ENCODE data around the gene MLLT1.

Gene MLLT1

GRCh38 chr19:6248341-6248740 lies 31.4 kb downstream of the MLLT1 start:
- H3K4me1 ChIP-seq (ENCODE audit: control insufficient read depth in 2 of 2, insufficient read depth in 1 of 2, low read depth in 1 of 2, low read length in 2 of 2): peaks cover 1 to 2% of the 10 kb centered on the region in 2 donors
- H3K36me3 ChIP-seq (replicated peaks in 1 of 2; ENCODE audit: control insufficient read depth in 2 of 2, insufficient read depth in 2 of 2, low read length in 2 of 2): peaks cover 3 to 65% of the 10 kb centered on the region in 2 donors
- no peak overlapping the region for H3K4ac ChIP-seq (ENCODE audit: low read length)
- H3K27ac ChIP-seq (replicated peaks; ENCODE audit: low read length): no peak overlapping the region
- no CpG with 5 or more reads among the region's 3 CpGs for WGBS, 2 donors (ENCODE audit: extremely low coverage in 2 of 2, insufficient read length in 2 of 2, insufficient replicate concordance in 1 of 2)
- H3K18ac ChIP-seq (ENCODE audit: low read length): no peak overlapping the region
- no peak overlapping the region for H3K4me2 ChIP-seq (ENCODE audit: insufficient read depth, low read length, poor library complexity, severe bottlenecking)
- no peak overlapping the region for H3K9ac ChIP-seq (ENCODE audit: low read depth, low read length, poor library complexity)
- H2AFZ ChIP-seq (ENCODE audit: low read length): no peak overlapping the region
- H3K9me3 ChIP-seq (replicated peaks in 1 of 2; ENCODE audit: control insufficient read depth in 2 of 2, insufficient read depth in 1 of 2, low read depth in 1 of 2, low read length in 2 of 2): peaks cover 4 to 33% of the 10 kb centered on the region in 2 donors
- H2BK5ac ChIP-seq (ENCODE audit: low read length): no peak overlapping the region
- H4K8ac ChIP-seq (ENCODE audit: low read depth, low read length): no peak overlapping the region
- no peak overlapping the region for H4K91ac ChIP-seq (ENCODE audit: low read depth, low read length, poor library complexity)
- no peak overlapping the region for H3K4me3 ChIP-seq (ENCODE audit: low read length in 2 of 2)
- peaks cover 5% of the 10 kb centered on the region for H3K79me1 ChIP-seq (ENCODE audit: low read depth, low read length)
- H2AK5ac ChIP-seq (ENCODE audit: low read depth, low read length): no peak overlapping the region
- no peak overlapping the region for H2BK120ac ChIP-seq (ENCODE audit: low read depth, low read length)
- no peak overlapping the region for H3K14ac ChIP-seq (ENCODE audit: low read length)
- no peak overlapping the region for H2BK15ac ChIP-seq (ENCODE audit: low read length)
- no peak for DNase-seq (ENCODE audit: low spot score)
- H3K27me3 ChIP-seq (ENCODE audit: control insufficient read depth in 3 of 3, insufficient read depth in 3 of 3, low read depth in 1 of 3, low read length in 3 of 3): no peaks in the 10 kb centered on the region
- no peak overlapping the region for H3K23ac ChIP-seq (ENCODE audit: low read depth, low read length, poor library complexity)
- H2BK12ac ChIP-seq (ENCODE audit: low read length): no peak overlapping the region

- peaks cover 2% of the 10 kb centered on the region for H3K79me1 ChIP-seq (ENCODE audit: low read depth, low read length)
- peaks cover 3 to 60% of the 10 kb centered on the region in 2 donors for H3K36me3 ChIP-seq (replicated peaks in 1 of 2; ENCODE audit: control insufficient read depth in 2 of 2, insufficient read depth in 2 of 2, low read length in 2 of 2)
- H2BK15ac ChIP-seq (ENCODE audit: low read length): no peak overlapping the region
- no peak overlapping the region for H3K14ac ChIP-seq (ENCODE audit: low read length)
- H3K27me3 ChIP-seq (ENCODE audit: control insufficient read depth in 3 of 3, insufficient read depth in 3 of 3, low read depth in 1 of 3, low read length in 3 of 3): no peaks in the 10 kb centered on the region
- no peak overlapping the region for H2AFZ ChIP-seq (ENCODE audit: low read length)
- no peak overlapping the region for H4K91ac ChIP-seq (ENCODE audit: low read depth, low read length, poor library complexity)
- H3K18ac ChIP-seq (ENCODE audit: low read length): no peak overlapping the region
- peaks cover 8 to 9% of the 10 kb centered on the region in 2 donors for H3K4me1 ChIP-seq (ENCODE audit: control insufficient read depth in 2 of 2, insufficient read depth in 1 of 2, low read depth in 1 of 2, low read length in 2 of 2)
- H3K9me3 ChIP-seq (replicated peaks in 1 of 2; ENCODE audit: control insufficient read depth in 2 of 2, insufficient read depth in 1 of 2, low read depth in 1 of 2, low read length in 2 of 2): peaks cover 4 to 31% of the 10 kb centered on the region in 2 donors
- WGBS, 2 donors (ENCODE audit: extremely low coverage in 2 of 2, insufficient read length in 2 of 2, insufficient replicate concordance in 1 of 2): no CpG with 5 or more reads among the region's 7 CpGs
- no peak overlapping the region for H4K8ac ChIP-seq (ENCODE audit: low read depth, low read length)
- H3K4ac ChIP-seq (ENCODE audit: low read length): no peak overlapping the region
- H3K4me2 ChIP-seq (ENCODE audit: insufficient read depth, low read length, poor library complexity, severe bottlenecking): no peak overlapping the region
- no peak overlapping the region for H3K4me3 ChIP-seq (ENCODE audit: low read length in 2 of 2)
- no peak overlapping the region for H2BK5ac ChIP-seq (ENCODE audit: low read length)
- no peak overlapping the region for H3K23ac ChIP-seq (ENCODE audit: low read depth, low read length, poor library complexity)
- no peak for DNase-seq (ENCODE audit: low spot score)
- no peak overlapping the region for H2AK5ac ChIP-seq (ENCODE audit: low read depth, low read length)
- H2BK120ac ChIP-seq (ENCODE audit: low read depth, low read length): no peak overlapping the region
- no peak overlapping the region for H3K27ac ChIP-seq (replicated peaks; ENCODE audit: low read length)
- H2BK12ac ChIP-seq (ENCODE audit: low read length): no peak overlapping the region
- no peak overlapping the region for H3K9ac ChIP-seq (ENCODE audit: low read depth, low read length, poor library complexity)
Measured at GRCh38 chr19:6247007-6247288, 32.8 kb downstream of the MLLT1 start.

GRCh38 chr19:6246174-6247006 lies 33.4 kb downstream of the MLLT1 start:
- Histone ChIP-seq H3K14ac (ENCODE audit: low read length) (no peak overlapping the region), H2BK12ac (ENCODE audit: low read length) (no peak overlapping the region), H3K27me3 (ENCODE audit: control insufficient read depth in 3 of 3, insufficient read depth in 3 of 3, low read depth in 1 of 3, low read length in 3 of 3) (no peaks in the 10 kb centered on the region), H2AFZ (ENCODE audit: low read length) (no peak overlapping the region), H3K4me1 (ENCODE audit: control insufficient read depth in 2 of 2, insufficient read depth in 1 of 2, low read depth in 1 of 2, low read length in 2 of 2) (peaks cover 9 to 10% of the 10 kb centered on the region in 2 donors), H2AK5ac (ENCODE audit: low read depth, low read length) (no peak overlapping the region), H4K8ac (ENCODE audit: low read depth, low read length) (no peak overlapping the region), H3K18ac (ENCODE audit: low read length) (no peak overlapping the region), H3K9me3 (replicated peaks in 1 of 2; ENCODE audit: control insufficient read depth in 2 of 2, insufficient read depth in 1 of 2, low read depth in 1 of 2, low read length in 2 of 2) (peaks cover 4 to 31% of the 10 kb centered on the region in 2 donors), H3K23ac (ENCODE audit: low read depth, low read length, poor library complexity) (no peak overlapping the region), H3K27ac (replicated peaks; ENCODE audit: low read length) (no peak overlapping the region), H3K9ac (ENCODE audit: low read depth, low read length, poor library complexity) (no peak overlapping the region), H3K4ac (ENCODE audit: low read length) (no peak overlapping the region), H3K4me2 (ENCODE audit: insufficient read depth, low read length, poor library complexity, severe bottlenecking) (no peak overlapping the region), H2BK120ac (ENCODE audit: low read depth, low read length) (no peak overlapping the region), H2BK15ac (ENCODE audit: low read length) (no peak overlapping the region), H4K91ac (ENCODE audit: low read depth, low read length, poor library complexity) (no peak overlapping the region), H3K4me3 (ENCODE audit: low read length in 2 of 2) (no peak overlapping the region), H3K79me1 (ENCODE audit: low read depth, low read length) (peaks cover 1% of the 10 kb centered on the region), H2BK5ac (ENCODE audit: low read length) (no peak overlapping the region), H3K36me3 (replicated peaks in 1 of 2; ENCODE audit: control insufficient read depth in 2 of 2, insufficient read depth in 2 of 2, low read length in 2 of 2) (peaks cover 3 to 56% of the 10 kb centered on the region in 2 donors)
- no peak for DNase-seq (ENCODE audit: low spot score)
- WGBS, 2 donors (ENCODE audit: extremely low coverage in 2 of 2, insufficient read length in 2 of 2, insufficient replicate concordance in 1 of 2): no CpG with 5 or more reads among the region's 20 CpGs

GRCh38 chr19:6242677-6243076 lies 37.1 kb downstream of the MLLT1 start:
- no peak overlapping the region for H3K14ac ChIP-seq (ENCODE audit: low read length)
- no peak overlapping the region for H2BK12ac ChIP-seq (ENCODE audit: low read length)
- no peak overlapping the region for H2AK5ac ChIP-seq (ENCODE audit: low read depth, low read length)
- DNase-seq (ENCODE audit: low spot score): no peak
- H4K91ac ChIP-seq (ENCODE audit: low read depth, low read length, poor library complexity): no peak overlapping the region
- no CpG with 5 or more reads among the region's 10 CpGs for whole genome bisulfite sequencing, 2 donors (ENCODE audit: extremely low coverage in 2 of 2, insufficient read length in 2 of 2, insufficient replicate concordance in 1 of 2)
- H3K4me2 ChIP-seq (ENCODE audit: insufficient read depth, low read length, poor library complexity, severe bottlenecking): no peak overlapping the region
- H3K23ac ChIP-seq (ENCODE audit: low read depth, low read length, poor library complexity): no peak overlapping the region
- H3K4me1 ChIP-seq (ENCODE audit: control insufficient read depth in 2 of 2, insufficient read depth in 1 of 2, low read depth in 1 of 2, low read length in 2 of 2): peaks cover 13 to 19% of the 10 kb centered on the region in 2 donors
- no peak overlapping the region for H3K18ac ChIP-seq (ENCODE audit: low read length)
- H2BK15ac ChIP-seq (ENCODE audit: low read length): no peak overlapping the region
- no peak overlapping the region for H2BK5ac ChIP-seq (ENCODE audit: low read length)
- H4K8ac ChIP-seq (ENCODE audit: low read depth, low read length): no peak overlapping the region
- no peak overlapping the region for H2BK120ac ChIP-seq (ENCODE audit: low read depth, low read length)
- peaks cover 4 to 21% of the 10 kb centered on the region in 2 donors for H3K9me3 ChIP-seq (replicated peaks in 1 of 2; ENCODE audit: control insufficient read depth in 2 of 2, insufficient read depth in 1 of 2, low read depth in 1 of 2, low read length in 2 of 2)
- no peak overlapping the region for H3K27ac ChIP-seq (replicated peaks; ENCODE audit: low read length)
- no peak overlapping the region for H3K4me3 ChIP-seq (ENCODE audit: low read length in 2 of 2)
- H3K27me3 ChIP-seq (ENCODE audit: control insufficient read depth in 3 of 3, insufficient read depth in 3 of 3, low read depth in 1 of 3, low read length in 3 of 3): no peaks in the 10 kb centered on the region
- peaks cover 6 to 27% of the 10 kb centered on the region in 2 donors for H3K36me3 ChIP-seq (replicated peaks in 1 of 2; ENCODE audit: control insufficient read depth in 2 of 2, insufficient read depth in 2 of 2, low read length in 2 of 2)
- peaks cover 15% of the 10 kb centered on the region for H3K79me1 ChIP-seq (ENCODE audit: low read depth, low read length)
- no peak overlapping the region for H3K4ac ChIP-seq (ENCODE audit: low read length)
- H3K9ac ChIP-seq (ENCODE audit: low read depth, low read length, poor library complexity): no peak overlapping the region
- no peak overlapping the region for H2AFZ ChIP-seq (ENCODE audit: low read length)
